HepG2 (cell line): ENCODE results near the gene TAPBP. TPM values are rescaled to one million over a fixed set of nuclear protein-coding genes. Genes with fewer than 3 reads are reported as not detected.
A peak's percentile ranks its signal among the peaks of the same experiment; 100 is the strongest.

Experiments
- AGO1 ChIP-seq: fragments of 200-400 bp; formaldehyde crosslinking; IDR thresholded peaks from 2 replicates; pipeline ENCODE4 v1.6.1; 2017; ENCODE audit warnings: mild to moderate bottlenecking, low read depth, low read length, moderate library complexity; ENCODE audit not compliant: poor library complexity, severe bottlenecking
- AKAP8 ChIP-seq: sonication (generic); formaldehyde crosslinking; IDR thresholded peaks from 2 replicates; pipeline ENCODE4 v1.5.1; 2020; ENCODE audit warnings: mild to moderate bottlenecking, missing genetic modification reagents
- CENPT ChIP-seq: sonication (generic); formaldehyde crosslinking; IDR thresholded peaks from 2 replicates; pipeline ENCODE4 v1.8.0; 2022; ENCODE audit warnings: low read depth, mild to moderate bottlenecking, moderate library complexity, missing genetic modification reagents
- GMEB1 ChIP-seq: sonication (generic); formaldehyde crosslinking; IDR thresholded peaks from 2 replicates; pipeline ENCODE4 v1.5.1; 2020; ENCODE audit warnings: missing genetic modification reagents, mild to moderate bottlenecking, borderline replicate concordance
- HNF4G ChIP-seq, 2 experiments: sonication (generic) in 1 of 2; formaldehyde crosslinking in 1 of 2; IDR thresholded peaks; 2 replicates each; pipeline versions ENCODE4 v1.4.0 to v1.6.1; 2011 to 2020; ENCODE audit warnings: borderline replicate concordance in 2 of 2, low read depth in 2 of 2, mild to moderate bottlenecking in 2 of 2, low read length in 1 of 2, missing genetic modification reagents in 1 of 2, moderate library complexity in 1 of 2
- HOXA7 ChIP-seq: sonication (generic); formaldehyde crosslinking; IDR thresholded peaks from 2 replicates; pipeline ENCODE4 v1.8.1; 2022; ENCODE audit warnings: mild to moderate bottlenecking, missing genetic modification reagents, moderate library complexity
- PAXIP1 ChIP-seq: sonication (generic); formaldehyde crosslinking; conservative IDR thresholded peaks from 2 replicates; pipeline ENCODE4 v1.4.0; 2020; ENCODE audit warnings: mild to moderate bottlenecking, missing genetic modification reagents, moderate library complexity
- REST ChIP-seq, 2 experiments: IDR thresholded peaks; 2 replicates each; pipeline ENCODE4 v1.6.1; 2011 to 2012; ENCODE audit warnings: low read length in 2 of 2, borderline replicate concordance in 1 of 2, low read depth in 1 of 2, mild to moderate bottlenecking in 1 of 2, moderate library complexity in 1 of 2
- RXRB ChIP-seq: IDR thresholded peaks from 2 replicates; pipeline ENCODE4 v1.6.1; 2016; ENCODE audit warnings: borderline replicate concordance, missing genetic modification reagents, missing compliant biosample characterization
- ZNF138 ChIP-seq: sonication (generic); formaldehyde crosslinking; IDR thresholded peaks from 2 replicates; pipeline ENCODE4 v1.5.0; 2020; ENCODE audit warnings: mild to moderate bottlenecking, low read depth, missing genetic modification reagents
- ZNF263 ChIP-seq: sonication (generic); formaldehyde crosslinking; IDR thresholded peaks from 2 replicates; pipeline ENCODE4 v1.4.0; 2020; ENCODE audit warnings: missing genetic modification reagents
- ZNF33B ChIP-seq: sonication (generic); formaldehyde crosslinking; IDR thresholded peaks from 2 replicates; pipeline ENCODE4 v1.5.1; 2020; ENCODE audit warnings: mild to moderate bottlenecking, missing genetic modification reagents
- ZNF496 ChIP-seq: sonication (generic); formaldehyde crosslinking; IDR thresholded peaks from 2 replicates; pipeline ENCODE4 v1.8.1; 2023; ENCODE audit warnings: mild to moderate bottlenecking, moderate library complexity, missing genetic modification reagents; ENCODE audit not compliant: insufficient replicate concordance
- ZNF674 ChIP-seq: sonication (generic); formaldehyde crosslinking; IDR thresholded peaks from 2 replicates; pipeline ENCODE4 v1.5.0; 2020; ENCODE audit warnings: low read depth, mild to moderate bottlenecking, missing genetic modification reagents
- ZNF749 ChIP-seq: sonication (generic); formaldehyde crosslinking; IDR thresholded peaks from 2 replicates; pipeline ENCODE4 v1.8.0; 2022; ENCODE audit warnings: mild to moderate bottlenecking, missing genetic modification reagents, moderate library complexity, borderline replicate concordance
- polyA plus RNA-seq, 8 experiments: library from polyadenylated mRNA; depleted of rRNA in 3 of 8; stranded (reverse) in 7 of 8; unstranded in 1 of 8; fragments of >200 nt; fragmentation: Illumina TruSeq in 4 of 8; extraction: Trizol in 4 of 8; gene quantifications; 2 replicates each; pipeline versions ENCODE4 v1.2.1 to v1.2.3, GENCODE V29; 2011 to 2016; ENCODE audit warnings: low read depth in 4 of 8, missing spikeins in 1 of 8, mixed read lengths in 1 of 8; ENCODE audit not compliant: insufficient read depth in 1 of 8
- total RNA-seq, 5 experiments: library from RNA; depleted of rRNA; stranded (reverse); fragments of >200 nt; fragmentation: Illumina TruSeq; extraction: Trizol; gene quantifications; 2 replicates each; pipeline ENCODE4 v1.2.3, GENCODE V29; 2016; ENCODE audit warnings: low read depth in 1 of 5

Gene TAPBP
- total and polyA plus RNA-seq, 2 of the 13 experiments (the other 11 are each of a cell fraction or from before 2014, with no cell fraction given): 27.4 to 32.3 TPM

GRCh38 chr6:33313709-33314514 is at the start of gene TAPBP (continued):
- TF ChIP-seq GMEB1 (CRISPR knock-in tag) (no peak), AGO1 (peak; percentile 94), HNF4G (IDR thresholded peaks at IDR 0.05; ENCODE audit: borderline replicate concordance, low read depth, low read length) (no peak), HNF4G (CRISPR knock-in tag; IDR thresholded peaks at IDR 0.05; ENCODE audit: borderline replicate concordance, low read depth) (no peak; the same call in 1 of the 2 replicates), ZNF674 (CRISPR knock-in tag) (no peak), PAXIP1 (CRISPR knock-in tag) (0 out of 2 replicates have a peak, but pooled peaks have one; percentile 20), AKAP8 (CRISPR knock-in tag) (0 out of 2 replicates have a peak, but pooled peaks have one; percentile 19), RXRB (CRISPR knock-in tag) (0 out of 2 replicates have a peak, but pooled peaks have one; percentile 9), ZNF496 (CRISPR knock-in tag) (no peak), ZNF749 (CRISPR knock-in tag) (0 out of 2 replicates have a peak, but pooled peaks have one; percentile 77), HOXA7 (no peak), CENPT (CRISPR knock-in tag) (0 out of 2 replicates have a peak, but pooled peaks have one; percentile 78), ZNF263 (CRISPR knock-in tag) (no peak), ZNF138 (CRISPR knock-in tag) (no peak), ZNF33B (CRISPR knock-in tag) (no peak; the same call in 1 of the 2 replicates), REST (IDR thresholded peaks at IDR 0.05; ENCODE audit: borderline replicate concordance in 1 of 2, low read depth in 1 of 2, low read length in 2 of 2) (no peak)
